Gastrocnemius medialis (tissue), 4 donors: ENCODE data around the gene TOMM40L.

Experiments used
- POLR2A ChIP-seq, 2 donors: fragments of 450-650 bp; IDR thresholded peaks; one replicate each; pipeline ENCODE4 v1.6.1; 2017; ENCODE audit warnings: antibody characterized with exemption in 2 of 2, mild to moderate bottlenecking in 2 of 2, moderate library complexity in 2 of 2
- TF ChIP-seq, protein P1 (sequence below), 5 experiments: fragments of 450-650 bp in 3 of 5; fragments of 200-600 bp in 2 of 5; sonication (generic) in 2 of 5; IDR thresholded peaks in 4 of 5; conservative IDR thresholded peaks in 1 of 5; 1 replicate in 4 of 5; 2 replicates in 1 of 5; pipeline ENCODE4 v1.5.1; 2016 to 2019; ENCODE audit warnings: antibody characterized with exemption in 5 of 5, mild to moderate bottlenecking in 3 of 5, moderate library complexity in 3 of 5

DNA sequence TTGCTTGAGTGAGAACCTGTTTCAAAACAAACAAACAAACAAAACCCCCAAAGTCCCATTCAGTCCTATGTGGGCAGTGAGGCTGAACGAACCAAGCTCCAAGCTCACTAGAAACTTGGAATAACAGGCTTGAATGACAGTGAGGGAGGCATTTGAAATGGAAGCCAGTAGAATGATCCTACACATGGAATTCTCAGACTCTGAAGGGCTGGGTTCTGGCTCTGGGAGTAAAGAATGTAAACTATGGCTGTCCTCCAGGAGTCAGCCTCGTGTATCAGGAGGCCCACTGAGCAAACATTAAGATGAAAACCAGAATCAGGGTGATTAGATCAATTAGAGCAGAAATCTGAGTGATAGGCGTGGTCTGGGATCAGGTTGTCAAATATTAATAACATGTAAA lies 47.5 kb downstream of the TOMM40L start:
- TF ChIP-seq POLR2A (IDR thresholded peaks at IDR 0.05), result no peak
- TF ChIP-seq, protein P1, sequence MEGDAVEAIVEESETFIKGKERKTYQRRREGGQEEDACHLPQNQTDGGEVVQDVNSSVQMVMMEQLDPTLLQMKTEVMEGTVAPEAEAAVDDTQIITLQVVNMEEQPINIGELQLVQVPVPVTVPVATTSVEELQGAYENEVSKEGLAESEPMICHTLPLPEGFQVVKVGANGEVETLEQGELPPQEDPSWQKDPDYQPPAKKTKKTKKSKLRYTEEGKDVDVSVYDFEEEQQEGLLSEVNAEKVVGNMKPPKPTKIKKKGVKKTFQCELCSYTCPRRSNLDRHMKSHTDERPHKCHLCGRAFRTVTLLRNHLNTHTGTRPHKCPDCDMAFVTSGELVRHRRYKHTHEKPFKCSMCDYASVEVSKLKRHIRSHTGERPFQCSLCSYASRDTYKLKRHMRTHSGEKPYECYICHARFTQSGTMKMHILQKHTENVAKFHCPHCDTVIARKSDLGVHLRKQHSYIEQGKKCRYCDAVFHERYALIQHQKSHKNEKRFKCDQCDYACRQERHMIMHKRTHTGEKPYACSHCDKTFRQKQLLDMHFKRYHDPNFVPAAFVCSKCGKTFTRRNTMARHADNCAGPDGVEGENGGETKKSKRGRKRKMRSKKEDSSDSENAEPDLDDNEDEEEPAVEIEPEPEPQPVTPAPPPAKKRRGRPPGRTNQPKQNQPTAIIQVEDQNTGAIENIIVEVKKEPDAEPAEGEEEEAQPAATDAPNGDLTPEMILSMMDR (IDR thresholded peaks at IDR 0.05 in 4 of 5, conservative IDR thresholded peaks at IDR 0.05 in 1 of 5), result no peak
